ENCODE data around the gene CEACAM3. TPM values are rescaled to one million over a fixed set of nuclear protein-coding genes. Genes with fewer than 3 reads are reported as not detected.

CEACAM3 gene
- total RNA-seq, 1 donor from 2014 or later, result not detected

DNA sequence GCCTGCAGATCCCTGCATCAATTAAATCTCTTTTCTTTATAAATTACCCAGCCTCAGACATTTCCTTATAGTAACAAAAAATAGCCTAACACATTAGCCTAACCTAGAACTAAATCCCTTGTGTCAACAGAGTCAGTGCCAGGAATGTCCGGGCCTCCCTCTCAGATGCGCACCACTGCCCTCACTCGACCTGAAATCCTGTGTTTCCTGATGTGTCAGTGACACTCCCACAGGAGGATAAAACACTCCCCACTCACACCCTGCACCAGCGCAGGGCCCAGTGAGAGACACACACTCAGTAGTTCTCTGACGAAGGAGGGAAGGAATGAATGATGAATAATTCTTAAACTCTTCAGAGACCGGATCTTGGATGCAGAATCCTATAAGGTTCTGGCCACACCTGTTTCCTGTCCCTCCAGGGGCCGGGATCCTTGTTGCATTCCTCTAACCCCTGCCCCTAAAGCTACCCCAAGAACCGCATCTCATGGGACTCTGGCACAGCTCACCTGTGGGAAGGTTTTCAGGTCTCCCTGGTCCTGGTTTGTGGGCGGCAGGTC, 3.1 kb downstream of the CEACAM3 start:
- H3K36me3 ChIP-seq (ENCODE audit: control insufficient read depth, insufficient read depth, low read length), result no peaks in the 10 kb centered on the region
- no peaks in the 10 kb centered on the region for H3K27me3 ChIP-seq (ENCODE audit: control insufficient read depth, insufficient read depth, low read length)
- FAIRE-seq (peak; percentile 98), DNase-seq (ENCODE audit: low read depth) (peak; percentile 83)
- TF ChIP-seq, protein P1, sequence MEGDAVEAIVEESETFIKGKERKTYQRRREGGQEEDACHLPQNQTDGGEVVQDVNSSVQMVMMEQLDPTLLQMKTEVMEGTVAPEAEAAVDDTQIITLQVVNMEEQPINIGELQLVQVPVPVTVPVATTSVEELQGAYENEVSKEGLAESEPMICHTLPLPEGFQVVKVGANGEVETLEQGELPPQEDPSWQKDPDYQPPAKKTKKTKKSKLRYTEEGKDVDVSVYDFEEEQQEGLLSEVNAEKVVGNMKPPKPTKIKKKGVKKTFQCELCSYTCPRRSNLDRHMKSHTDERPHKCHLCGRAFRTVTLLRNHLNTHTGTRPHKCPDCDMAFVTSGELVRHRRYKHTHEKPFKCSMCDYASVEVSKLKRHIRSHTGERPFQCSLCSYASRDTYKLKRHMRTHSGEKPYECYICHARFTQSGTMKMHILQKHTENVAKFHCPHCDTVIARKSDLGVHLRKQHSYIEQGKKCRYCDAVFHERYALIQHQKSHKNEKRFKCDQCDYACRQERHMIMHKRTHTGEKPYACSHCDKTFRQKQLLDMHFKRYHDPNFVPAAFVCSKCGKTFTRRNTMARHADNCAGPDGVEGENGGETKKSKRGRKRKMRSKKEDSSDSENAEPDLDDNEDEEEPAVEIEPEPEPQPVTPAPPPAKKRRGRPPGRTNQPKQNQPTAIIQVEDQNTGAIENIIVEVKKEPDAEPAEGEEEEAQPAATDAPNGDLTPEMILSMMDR (IDR thresholded peaks at IDR 0.05; ENCODE audit: insufficient read depth, low read length, severe bottlenecking), result no peak
- H3K4me3 ChIP-seq (ENCODE audit: low read depth, low read length), result no peak overlapping the region

DNA sequence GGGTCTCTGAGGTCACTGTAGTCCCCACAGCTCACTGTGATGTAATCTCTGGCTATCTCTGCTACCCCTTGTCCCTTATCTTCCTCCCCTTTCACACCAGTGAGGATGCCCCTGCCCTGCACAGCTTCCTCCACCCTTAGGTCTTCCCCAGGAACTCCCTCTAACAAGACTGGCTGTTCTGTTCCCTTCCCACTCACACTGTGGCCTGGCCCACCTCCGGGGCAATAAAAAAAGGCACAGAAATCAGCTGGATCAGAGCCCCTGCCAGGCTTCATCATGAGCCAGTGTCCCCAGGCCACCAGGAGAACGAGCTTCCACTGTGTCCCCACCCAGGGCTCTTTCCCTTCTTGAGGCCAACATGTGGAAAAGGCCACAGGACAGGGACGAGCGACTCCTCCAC, 4.6 kb downstream of the CEACAM3 start:
- H3K36me3 ChIP-seq (ENCODE audit: control insufficient read depth, insufficient read depth, low read length), result no peaks in the 10 kb centered on the region
- TF ChIP-seq, protein P1 (IDR thresholded peaks at IDR 0.05; ENCODE audit: insufficient read depth, low read length, severe bottlenecking), result no peak
- DNase-seq (ENCODE audit: low read depth) (no peak), FAIRE-seq (no peak)
- H3K4me3 ChIP-seq (ENCODE audit: low read depth, low read length), result no peak overlapping the region
- H3K27me3 ChIP-seq (ENCODE audit: control insufficient read depth, insufficient read depth, low read length), result no peaks in the 10 kb centered on the region

DNA sequence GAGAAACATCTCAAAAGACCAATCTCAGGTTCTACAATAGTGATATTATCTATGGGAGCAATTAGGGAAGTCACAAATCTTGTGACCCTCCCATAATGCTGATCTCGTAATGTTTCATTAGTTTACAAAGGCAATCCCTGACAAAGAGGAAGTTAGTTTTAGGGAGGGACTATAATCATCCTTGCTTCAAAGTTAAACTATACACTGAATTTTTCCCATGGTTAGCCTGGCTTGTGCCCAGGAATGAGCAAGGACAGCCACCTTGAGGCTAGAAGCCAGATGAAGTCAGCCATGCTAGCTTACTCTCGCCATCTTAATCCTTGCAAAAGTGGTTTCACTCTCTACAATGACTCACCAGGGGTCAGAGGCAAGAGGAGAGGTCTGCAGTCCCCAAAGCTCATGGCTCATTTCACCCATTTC, 5.4 kb downstream of the CEACAM3 start:
- no peak for FAIRE-seq
- Histone ChIP-seq H3K36me3 (ENCODE audit: control insufficient read depth, insufficient read depth, low read length) (no peaks in the 10 kb centered on the region), H3K4me3 (ENCODE audit: low read depth, low read length) (no peak overlapping the region), H3K27me3 (ENCODE audit: control insufficient read depth, insufficient read depth, low read length) (no peaks in the 10 kb centered on the region)
- TF ChIP-seq, protein P1 (IDR thresholded peaks at IDR 0.05; ENCODE audit: insufficient read depth, low read length, severe bottlenecking), result no peak
- no peak for DNase-seq (ENCODE audit: low read depth)

DNA sequence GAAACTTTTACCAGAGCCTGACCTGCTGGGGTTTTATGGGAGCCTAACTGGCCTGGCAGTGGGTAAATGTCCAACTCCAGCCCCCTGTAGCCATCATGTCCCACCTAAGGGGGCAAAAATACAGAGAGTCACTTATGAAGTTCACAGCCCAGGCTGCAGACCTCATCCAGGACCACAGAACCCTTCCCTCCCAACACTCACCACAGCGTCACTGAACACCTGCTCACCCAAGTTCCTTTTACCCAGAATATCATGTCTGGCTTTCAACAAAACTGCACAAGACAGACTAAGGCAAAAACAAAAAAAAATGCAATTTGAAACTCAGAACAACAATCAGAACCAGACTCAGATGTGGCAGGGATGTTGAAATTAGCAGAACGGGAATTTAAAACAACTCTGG, 6.4 kb downstream of the CEACAM3 start:
- DNase-seq (ENCODE audit: low read depth) (no peak), FAIRE-seq (no peak)
- TF ChIP-seq, protein P1 (IDR thresholded peaks at IDR 0.05; ENCODE audit: insufficient read depth, low read length, severe bottlenecking), result no peak
- Histone ChIP-seq H3K36me3 (ENCODE audit: control insufficient read depth, insufficient read depth, low read length) (no peaks in the 10 kb centered on the region), H3K4me3 (ENCODE audit: low read depth, low read length) (no peak overlapping the region), H3K27me3 (ENCODE audit: control insufficient read depth, insufficient read depth, low read length) (no peaks in the 10 kb centered on the region)

DNA sequence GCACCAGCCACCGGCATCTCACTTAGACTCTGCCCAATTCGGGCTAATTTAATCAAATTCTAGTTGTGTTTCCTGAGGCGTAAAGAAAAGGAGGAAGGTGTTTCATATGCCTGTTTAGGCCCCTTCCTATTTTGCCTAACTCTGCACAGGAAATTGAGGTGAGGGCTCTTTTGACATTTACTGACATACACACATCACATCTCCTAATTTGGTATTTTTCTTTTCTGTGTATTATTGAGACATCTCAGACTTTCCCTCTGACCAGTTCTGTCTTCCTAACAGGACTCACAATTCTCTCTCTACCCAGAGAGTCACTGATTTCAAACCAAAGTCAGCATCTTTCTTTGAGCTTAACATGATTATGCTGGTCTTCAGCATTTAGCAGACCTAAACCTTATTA, 7.9 kb downstream of the CEACAM3 start:
- no peaks in the 10 kb centered on the region for H3K36me3 ChIP-seq (ENCODE audit: control insufficient read depth, insufficient read depth, low read length)
- TF ChIP-seq, protein P1 (IDR thresholded peaks at IDR 0.05; ENCODE audit: insufficient read depth, low read length, severe bottlenecking), result no peak
- FAIRE-seq (no peak), DNase-seq (ENCODE audit: low read depth) (no peak)
- no peak overlapping the region for H3K4me3 ChIP-seq (ENCODE audit: low read depth, low read length)
- no peaks in the 10 kb centered on the region for H3K27me3 ChIP-seq (ENCODE audit: control insufficient read depth, insufficient read depth, low read length)

DNA sequence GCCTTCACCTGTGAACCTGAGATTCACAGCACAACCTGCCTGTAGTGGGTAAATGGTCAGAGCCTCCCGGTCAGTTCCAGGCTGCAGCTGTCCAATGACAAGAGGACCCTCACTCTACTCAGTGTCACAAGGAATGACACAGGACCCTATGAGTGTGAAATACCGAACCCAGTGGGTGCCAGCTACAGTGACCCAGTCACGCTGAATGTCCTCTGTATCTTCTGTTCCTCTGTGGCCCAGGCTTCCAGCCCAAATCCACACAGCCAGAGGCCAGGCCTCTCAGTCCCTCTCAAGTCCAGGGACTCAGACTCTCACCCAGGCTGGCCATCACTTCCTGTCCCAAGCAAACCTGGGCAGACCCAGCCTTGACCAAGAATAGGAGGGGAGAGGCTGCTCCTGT, 10.8 kb downstream of the CEACAM3 start:
- FAIRE-seq, result peak; percentile 32
- Histone ChIP-seq H3K27me3 (ENCODE audit: control insufficient read depth, insufficient read depth, low read length) (no peaks in the 10 kb centered on the region), H3K36me3 (ENCODE audit: control insufficient read depth, insufficient read depth, low read length) (no peaks in the 10 kb centered on the region), H3K4me3 (ENCODE audit: low read depth, low read length) (no peak overlapping the region)
- no peak for DNase-seq (ENCODE audit: low read depth)
- TF ChIP-seq, protein P1 (IDR thresholded peaks at IDR 0.05; ENCODE audit: insufficient read depth, low read length, severe bottlenecking), result no peak
